Measurements from ENCODE around the gene CENPT. TPM values are rescaled to one million over a fixed set of nuclear protein-coding genes. Genes with fewer than 3 reads are reported as not detected.

CENPT gene
- total and polyA plus RNA-seq, 2 of the 13 experiments (the other 11 are each of a cell fraction or from before 2014, with no cell fraction given): 40.9 to 43.3 TPM

DNA sequence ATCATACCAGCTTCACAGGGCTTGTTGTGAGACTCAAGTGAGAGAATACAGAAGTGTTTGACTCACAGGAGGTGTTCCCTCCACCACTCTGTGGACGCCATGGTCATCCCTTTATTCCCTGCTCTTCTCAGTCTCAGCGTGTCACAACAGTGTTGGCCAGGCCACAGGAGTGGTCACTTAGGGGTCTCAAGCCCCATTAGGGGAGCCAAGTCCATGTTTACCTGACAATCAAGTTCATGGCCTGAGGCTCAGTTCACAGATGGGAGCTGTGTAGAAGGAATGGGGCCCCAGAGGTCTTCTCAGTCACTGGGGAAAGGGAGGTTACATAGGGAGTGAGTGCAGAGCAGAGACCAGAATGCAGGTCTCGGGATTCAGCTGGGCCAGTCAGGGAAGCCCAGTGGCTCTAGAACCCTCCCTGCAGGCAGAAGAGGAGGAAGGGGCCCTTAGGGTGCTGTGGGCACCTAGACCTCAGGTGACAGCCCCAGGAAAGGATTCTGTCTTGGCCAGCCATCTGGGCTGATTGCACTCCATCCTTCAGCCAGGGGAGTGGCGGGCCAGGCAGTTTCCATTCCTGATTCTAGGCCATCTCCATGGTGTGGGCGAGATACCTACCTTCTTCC, 9.5 kb upstream of the CENPT start (continued):
- TF ChIP-seq NR2F6 (IDR thresholded peaks at IDR 0.05) (peak; percentile 31; the same call in 1 of the 2 replicates), NR2F6 (CRISPR knock-in tag; IDR thresholded peaks at IDR 0.05) (no peak), RXRA (CRISPR knock-in tag; IDR thresholded peaks at IDR 0.05) (peak; percentile 39; the same call in 1 of the 2 replicates), ARHGAP35 (CRISPR knock-in tag; IDR thresholded peaks at IDR 0.05; ENCODE audit: borderline replicate concordance) (0 out of 2 replicates have a peak, but pooled peaks have one; percentile 34), PAX8 (CRISPR knock-in tag; IDR thresholded peaks at IDR 0.05; ENCODE audit: borderline replicate concordance) (no peak), ZNF672 (CRISPR knock-in tag; IDR thresholded peaks at IDR 0.05) (no peak), HINFP (CRISPR knock-in tag; IDR thresholded peaks at IDR 0.05; ENCODE audit: low read depth) (peak; percentile 37; the same call in 1 of the 2 replicates), FOXA3 (CRISPR knock-in tag; IDR thresholded peaks at IDR 0.05) (peak; percentile 47; the same call in 1 of the 2 replicates), CREM (IDR thresholded peaks at IDR 0.05) (peak; percentile 21; the same call in 1 of the 2 replicates), CREM (CRISPR knock-in tag; IDR thresholded peaks at IDR 0.05) (no peak), MEIS1 (CRISPR knock-in tag; IDR thresholded peaks at IDR 0.05; ENCODE audit: borderline replicate concordance) (0 out of 2 replicates have a peak, but pooled peaks have one; percentile 15)
- TF ChIP-seq, protein P1, sequence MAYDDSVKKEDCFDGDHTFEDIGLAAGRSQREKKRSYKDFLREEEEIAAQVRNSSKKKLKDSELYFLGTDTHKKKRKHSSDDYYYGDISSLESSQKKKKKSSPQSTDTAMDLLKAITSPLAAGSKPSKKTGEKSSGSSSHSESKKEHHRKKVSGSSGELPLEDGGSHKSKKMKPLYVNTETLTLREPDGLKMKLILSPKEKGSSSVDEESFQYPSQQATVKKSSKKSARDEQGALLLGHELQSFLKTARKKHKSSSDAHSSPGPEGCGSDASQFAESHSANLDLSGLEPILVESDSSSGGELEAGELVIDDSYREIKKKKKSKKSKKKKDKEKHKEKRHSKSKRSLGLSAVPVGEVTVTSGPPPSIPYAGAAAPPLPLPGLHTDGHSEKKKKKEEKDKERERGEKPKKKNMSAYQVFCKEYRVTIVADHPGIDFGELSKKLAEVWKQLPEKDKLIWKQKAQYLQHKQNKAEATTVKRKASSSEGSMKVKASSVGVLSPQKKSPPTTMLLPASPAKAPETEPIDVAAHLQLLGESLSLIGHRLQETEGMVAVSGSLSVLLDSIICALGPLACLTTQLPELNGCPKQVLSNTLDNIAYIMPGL (CRISPR knock-in tag; IDR thresholded peaks at IDR 0.05; ENCODE audit: borderline replicate concordance in 1 of 2, low read depth in 1 of 2): 0 out of 4 replicates have a peak, but pooled peaks of 1 of the 2 experiments have one; percentile 23
- TF ChIP-seq, protein P2, sequence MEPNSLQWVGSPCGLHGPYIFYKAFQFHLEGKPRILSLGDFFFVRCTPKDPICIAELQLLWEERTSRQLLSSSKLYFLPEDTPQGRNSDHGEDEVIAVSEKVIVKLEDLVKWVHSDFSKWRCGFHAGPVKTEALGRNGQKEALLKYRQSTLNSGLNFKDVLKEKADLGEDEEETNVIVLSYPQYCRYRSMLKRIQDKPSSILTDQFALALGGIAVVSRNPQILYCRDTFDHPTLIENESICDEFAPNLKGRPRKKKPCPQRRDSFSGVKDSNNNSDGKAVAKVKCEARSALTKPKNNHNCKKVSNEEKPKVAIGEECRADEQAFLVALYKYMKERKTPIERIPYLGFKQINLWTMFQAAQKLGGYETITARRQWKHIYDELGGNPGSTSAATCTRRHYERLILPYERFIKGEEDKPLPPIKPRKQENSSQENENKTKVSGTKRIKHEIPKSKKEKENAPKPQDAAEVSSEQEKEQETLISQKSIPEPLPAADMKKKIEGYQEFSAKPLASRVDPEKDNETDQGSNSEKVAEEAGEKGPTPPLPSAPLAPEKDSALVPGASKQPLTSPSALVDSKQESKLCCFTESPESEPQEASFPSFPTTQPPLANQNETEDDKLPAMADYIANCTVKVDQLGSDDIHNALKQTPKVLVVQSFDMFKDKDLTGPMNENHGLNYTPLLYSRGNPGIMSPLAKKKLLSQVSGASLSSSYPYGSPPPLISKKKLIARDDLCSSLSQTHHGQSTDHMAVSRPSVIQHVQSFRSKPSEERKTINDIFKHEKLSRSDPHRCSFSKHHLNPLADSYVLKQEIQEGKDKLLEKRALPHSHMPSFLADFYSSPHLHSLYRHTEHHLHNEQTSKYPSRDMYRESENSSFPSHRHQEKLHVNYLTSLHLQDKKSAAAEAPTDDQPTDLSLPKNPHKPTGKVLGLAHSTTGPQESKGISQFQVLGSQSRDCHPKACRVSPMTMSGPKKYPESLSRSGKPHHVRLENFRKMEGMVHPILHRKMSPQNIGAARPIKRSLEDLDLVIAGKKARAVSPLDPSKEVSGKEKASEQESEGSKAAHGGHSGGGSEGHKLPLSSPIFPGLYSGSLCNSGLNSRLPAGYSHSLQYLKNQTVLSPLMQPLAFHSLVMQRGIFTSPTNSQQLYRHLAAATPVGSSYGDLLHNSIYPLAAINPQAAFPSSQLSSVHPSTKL (CRISPR knock-in tag; IDR thresholded peaks at IDR 0.05): 0 out of 2 replicates have a peak, but pooled peaks have one; percentile 16
- TF ChIP-seq, protein P3, sequence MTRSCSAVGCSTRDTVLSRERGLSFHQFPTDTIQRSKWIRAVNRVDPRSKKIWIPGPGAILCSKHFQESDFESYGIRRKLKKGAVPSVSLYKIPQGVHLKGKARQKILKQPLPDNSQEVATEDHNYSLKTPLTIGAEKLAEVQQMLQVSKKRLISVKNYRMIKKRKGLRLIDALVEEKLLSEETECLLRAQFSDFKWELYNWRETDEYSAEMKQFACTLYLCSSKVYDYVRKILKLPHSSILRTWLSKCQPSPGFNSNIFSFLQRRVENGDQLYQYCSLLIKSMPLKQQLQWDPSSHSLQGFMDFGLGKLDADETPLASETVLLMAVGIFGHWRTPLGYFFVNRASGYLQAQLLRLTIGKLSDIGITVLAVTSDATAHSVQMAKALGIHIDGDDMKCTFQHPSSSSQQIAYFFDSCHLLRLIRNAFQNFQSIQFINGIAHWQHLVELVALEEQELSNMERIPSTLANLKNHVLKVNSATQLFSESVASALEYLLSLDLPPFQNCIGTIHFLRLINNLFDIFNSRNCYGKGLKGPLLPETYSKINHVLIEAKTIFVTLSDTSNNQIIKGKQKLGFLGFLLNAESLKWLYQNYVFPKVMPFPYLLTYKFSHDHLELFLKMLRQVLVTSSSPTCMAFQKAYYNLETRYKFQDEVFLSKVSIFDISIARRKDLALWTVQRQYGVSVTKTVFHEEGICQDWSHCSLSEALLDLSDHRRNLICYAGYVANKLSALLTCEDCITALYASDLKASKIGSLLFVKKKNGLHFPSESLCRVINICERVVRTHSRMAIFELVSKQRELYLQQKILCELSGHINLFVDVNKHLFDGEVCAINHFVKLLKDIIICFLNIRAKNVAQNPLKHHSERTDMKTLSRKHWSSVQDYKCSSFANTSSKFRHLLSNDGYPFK (CRISPR knock-in tag; IDR thresholded peaks at IDR 0.05; ENCODE audit: borderline replicate concordance): 0 out of 2 replicates have a peak, but pooled peaks have one; percentile 0
